ENCODE measurements around the gene FHIP2A.

GRCh38 chr10:114869520-114869892, 47.9 kb downstream of the FHIP2A start:
- TF ChIP-seq, protein P1, sequence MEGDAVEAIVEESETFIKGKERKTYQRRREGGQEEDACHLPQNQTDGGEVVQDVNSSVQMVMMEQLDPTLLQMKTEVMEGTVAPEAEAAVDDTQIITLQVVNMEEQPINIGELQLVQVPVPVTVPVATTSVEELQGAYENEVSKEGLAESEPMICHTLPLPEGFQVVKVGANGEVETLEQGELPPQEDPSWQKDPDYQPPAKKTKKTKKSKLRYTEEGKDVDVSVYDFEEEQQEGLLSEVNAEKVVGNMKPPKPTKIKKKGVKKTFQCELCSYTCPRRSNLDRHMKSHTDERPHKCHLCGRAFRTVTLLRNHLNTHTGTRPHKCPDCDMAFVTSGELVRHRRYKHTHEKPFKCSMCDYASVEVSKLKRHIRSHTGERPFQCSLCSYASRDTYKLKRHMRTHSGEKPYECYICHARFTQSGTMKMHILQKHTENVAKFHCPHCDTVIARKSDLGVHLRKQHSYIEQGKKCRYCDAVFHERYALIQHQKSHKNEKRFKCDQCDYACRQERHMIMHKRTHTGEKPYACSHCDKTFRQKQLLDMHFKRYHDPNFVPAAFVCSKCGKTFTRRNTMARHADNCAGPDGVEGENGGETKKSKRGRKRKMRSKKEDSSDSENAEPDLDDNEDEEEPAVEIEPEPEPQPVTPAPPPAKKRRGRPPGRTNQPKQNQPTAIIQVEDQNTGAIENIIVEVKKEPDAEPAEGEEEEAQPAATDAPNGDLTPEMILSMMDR (IDR thresholded peaks at IDR 0.05): no peak
- no peak for TF ChIP-seq POLR2A (IDR thresholded peaks at IDR 0.05)
